HFF-Myc (cell line): ENCODE measurements around the gene KRTAP20-3.

ENCODE experiments used
- DNase-seq: peaks from one replicate; pipeline ENCODE4 v3.0.0-alpha.2; 2011; ENCODE audit warnings: low read depth; ENCODE audit errors: extremely low read depth
- H3K4me3 ChIP-seq: replicated peaks from 2 replicates; pipeline ENCODE4 v1.5.1; 2011; ENCODE audit warnings: low read depth, mild to moderate bottlenecking, control low read depth, low read length
- CTCF ChIP-seq: IDR thresholded peaks from 2 replicates; pipeline ENCODE4 v1.5.1; 2012; ENCODE audit warnings: mild to moderate bottlenecking, low read depth, low read length, control low read depth; ENCODE audit errors: missing control alignments

Gene KRTAP20-3

GRCh38 chr21:30616125-30616524 lies 26.5 kb upstream of the KRTAP20-3 start, which contains the start of gene KRTAP20-1:
Gene KRTAP20-1 (plus strand): TSS chr21:30616425. CDS start chr21:30616455, 30 bp downstream.
- H3K4me3 ChIP-seq, result no peak within 1 kb of the TSS
- no peak for TF ChIP-seq CTCF
- DNase-seq, result no peak

- no peak overlapping the region for H3K4me3 ChIP-seq
- TF ChIP-seq CTCF, result no peak
- DNase-seq, result no peak
Measured at GRCh38 chr21:30620080-30620479, 22.6 kb upstream of the KRTAP20-3 start.

- TF ChIP-seq CTCF, result no peak
- no peak within 1 kb of the TSS for H3K4me3 ChIP-seq
- DNase-seq, result no peak
Measured at GRCh38 chr21:30620522-30620921, 22.1 kb upstream of the KRTAP20-3 start, which contains the start of gene KRTAP20-4. Gene KRTAP20-4 (plus strand): TSS chr21:30620627.

- TF ChIP-seq CTCF, result no peak
- H3K4me3 ChIP-seq, result no peak overlapping the region
- no peak for DNase-seq
Measured at GRCh38 chr21:30623362-30623761, 19.3 kb upstream of the KRTAP20-3 start.

GRCh38 chr21:30625449-30626165 lies 17.1 kb upstream of the KRTAP20-3 start:
- H3K4me3 ChIP-seq, result no peak overlapping the region
- DNase-seq, result no peak
- TF ChIP-seq CTCF, result no peak

- no peak overlapping the region for H3K4me3 ChIP-seq
- no peak for DNase-seq
- TF ChIP-seq CTCF, result no peak
Measured at GRCh38 chr21:30628109-30628508, 14.6 kb upstream of the KRTAP20-3 start.
